Measurements from ENCODE around the gene FKBP9. TPM values are rescaled to one million over a fixed set of nuclear protein-coding genes. Genes with fewer than 3 reads are reported as not detected.

Gene FKBP9
- total RNA-seq, 1 experiment from 2014 or later: 11.1 TPM

GRCh38 chr7:33043501-33044400, 86.5 kb downstream of the FKBP9 start:
- Mint-ChIP-seq H3K9me3 (no peaks in the 10 kb centered on the region), H3K36me3 (ENCODE audit: insufficient read depth in 1 of 3, low read depth in 3 of 3) (no peaks in the 10 kb centered on the region; a peak in 1 of 7 replicates), H3K4me3 (no peak overlapping the region), H3K4me1 (peaks cover 0 to 2% of the 10 kb centered on the region in 2 experiments; a peak in 1 of 4 replicates), H3K27me3 (ENCODE audit: low read depth) (no peaks in the 10 kb centered on the region), H3K27ac (peak overlapping the region in 2 of 3 experiments; percentile 25 to 70; a peak in 4 of 7 replicates)
- H3K27ac ChIP-seq (ENCODE audit: insufficient read length, low read depth, low read length): no peak overlapping the region
- no peak overlapping the region for H2BK120ac ChIP-seq (ENCODE audit: low read depth, low read length, poor library complexity, severe bottlenecking)
- no peaks in the 10 kb centered on the region for H3K9me3 ChIP-seq (ENCODE audit: control insufficient read depth, low read depth, low read length)
- no peak overlapping the region for H4K5ac ChIP-seq (ENCODE audit: insufficient read length, low read depth, low read length)
- TF ChIP-seq, protein P1, sequence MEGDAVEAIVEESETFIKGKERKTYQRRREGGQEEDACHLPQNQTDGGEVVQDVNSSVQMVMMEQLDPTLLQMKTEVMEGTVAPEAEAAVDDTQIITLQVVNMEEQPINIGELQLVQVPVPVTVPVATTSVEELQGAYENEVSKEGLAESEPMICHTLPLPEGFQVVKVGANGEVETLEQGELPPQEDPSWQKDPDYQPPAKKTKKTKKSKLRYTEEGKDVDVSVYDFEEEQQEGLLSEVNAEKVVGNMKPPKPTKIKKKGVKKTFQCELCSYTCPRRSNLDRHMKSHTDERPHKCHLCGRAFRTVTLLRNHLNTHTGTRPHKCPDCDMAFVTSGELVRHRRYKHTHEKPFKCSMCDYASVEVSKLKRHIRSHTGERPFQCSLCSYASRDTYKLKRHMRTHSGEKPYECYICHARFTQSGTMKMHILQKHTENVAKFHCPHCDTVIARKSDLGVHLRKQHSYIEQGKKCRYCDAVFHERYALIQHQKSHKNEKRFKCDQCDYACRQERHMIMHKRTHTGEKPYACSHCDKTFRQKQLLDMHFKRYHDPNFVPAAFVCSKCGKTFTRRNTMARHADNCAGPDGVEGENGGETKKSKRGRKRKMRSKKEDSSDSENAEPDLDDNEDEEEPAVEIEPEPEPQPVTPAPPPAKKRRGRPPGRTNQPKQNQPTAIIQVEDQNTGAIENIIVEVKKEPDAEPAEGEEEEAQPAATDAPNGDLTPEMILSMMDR (conservative IDR thresholded peaks at IDR 0.05): no peak
- H3K4me1 ChIP-seq (ENCODE audit: insufficient read depth, low read length): no peaks in the 10 kb centered on the region
- DNase-seq: no peak
- WGBS (ENCODE audit: extremely low coverage, insufficient read length, low lambda C conversion rate): no CpG with 5 or more reads among the region's 6 CpGs
- H3K56ac ChIP-seq (ENCODE audit: insufficient read length, low read depth, low read length): no peak overlapping the region
- H4K91ac ChIP-seq (ENCODE audit: insufficient read length, low read depth, low read length): no peak overlapping the region
- no peak overlapping the region for H2AK5ac ChIP-seq (ENCODE audit: insufficient read length, low read length)
- H3K14ac ChIP-seq (ENCODE audit: insufficient read depth, low read length): no peak overlapping the region
- H2BK20ac ChIP-seq (ENCODE audit: low read depth, low read length, poor library complexity, severe bottlenecking): no peak overlapping the region
- H3K4ac ChIP-seq (ENCODE audit: low read depth, low read length): no peak overlapping the region
- no peak overlapping the region for H3T11ph ChIP-seq (ENCODE audit: low read length)
- H4K8ac ChIP-seq (replicated peaks; ENCODE audit: insufficient read length, low read depth, low read length): no peak overlapping the region
- no peak overlapping the region for H3K9ac ChIP-seq (ENCODE audit: extremely low read depth, insufficient read length, low read length)
- H3K79me2 ChIP-seq (ENCODE audit: insufficient read depth, low read length): peaks cover 1% of the 10 kb centered on the region; the same call in 1 of the 2 replicates
- no peak overlapping the region for H2BK5ac ChIP-seq (ENCODE audit: insufficient read length, low read length)
- H3K79me1 ChIP-seq (ENCODE audit: insufficient read depth, low read depth, low read length, poor library complexity, severe bottlenecking): peaks cover 12% of the 10 kb centered on the region
- H2BK12ac ChIP-seq (ENCODE audit: insufficient read length, low read depth, low read length): no peak overlapping the region
- H2BK15ac ChIP-seq (ENCODE audit: low read depth, low read length): no peak overlapping the region
- H3K18ac ChIP-seq (ENCODE audit: insufficient read length, low read depth, low read length): no peak overlapping the region
- H2AFZ ChIP-seq (ENCODE audit: low read length): no peak overlapping the region
- no peaks in the 10 kb centered on the region for H4K20me1 ChIP-seq (ENCODE audit: control insufficient read depth, insufficient read depth, insufficient read length)
- H3K23me2 ChIP-seq (ENCODE audit: insufficient read length, low read depth, low read length, poor library complexity, severe bottlenecking): no peaks in the 10 kb centered on the region
- H3K27me3 ChIP-seq (ENCODE audit: insufficient read depth, low read length): no peaks in the 10 kb centered on the region
- H3K4me2 ChIP-seq (ENCODE audit: insufficient read depth, insufficient read length, low read length): no peak overlapping the region
- H3K23ac ChIP-seq (ENCODE audit: insufficient read length, low read depth, low read length): no peak overlapping the region

Data from H9 (cell line).